ENCODE results near the gene UBN2. TPM values are rescaled to one million over a fixed set of nuclear protein-coding genes. Genes with fewer than 3 reads are reported as not detected.

Gene UBN2
- total RNA-seq, 3 donors from 2014 or later (not counting 1 experiment from before 2014, with no cell fraction given), result 17.6 to 33.2 (median 21.2) TPM

DNA sequence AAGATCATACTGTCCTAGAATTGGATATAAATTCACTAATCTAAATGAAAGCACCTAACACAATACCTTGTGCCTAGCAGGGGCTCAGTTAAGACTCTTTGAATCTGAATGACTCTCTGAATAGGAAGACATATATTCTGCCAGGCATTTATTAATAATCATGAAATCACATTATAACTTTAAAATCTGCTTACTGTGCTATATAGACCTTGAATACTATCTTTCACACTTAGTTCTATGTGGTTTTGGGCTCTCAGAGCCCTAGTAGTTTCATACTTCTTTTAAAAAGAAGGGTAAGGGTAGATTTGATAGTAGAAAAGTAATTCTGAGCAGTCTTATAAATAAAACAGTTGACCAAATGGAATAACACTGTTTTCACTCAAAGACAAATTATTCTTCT is 10.2 kb downstream of the UBN2 start:
- Histone ChIP-seq H3K4me3 (ENCODE audit: low read length) (no peak overlapping the region), H3K4me1 (ENCODE audit: control insufficient read depth, insufficient read depth, low read length) (no peaks in the 10 kb centered on the region), H3K9me3 (ENCODE audit: control insufficient read depth, insufficient read depth, low read length) (no peaks in the 10 kb centered on the region), H3K36me3 (ENCODE audit: control insufficient read depth, insufficient read depth, low read length) (peaks cover 44% of the 10 kb centered on the region), H3K27me3 (ENCODE audit: control insufficient read depth, insufficient read depth, low read length) (no peaks in the 10 kb centered on the region), H3K27ac (ENCODE audit: low read length) (no peak overlapping the region)
- no peak overlapping the region for H3K27ac Mint-ChIP-seq
- no peaks in the 10 kb centered on the region for H3K9me3 Mint-ChIP-seq
- TF ChIP-seq, protein P1, sequence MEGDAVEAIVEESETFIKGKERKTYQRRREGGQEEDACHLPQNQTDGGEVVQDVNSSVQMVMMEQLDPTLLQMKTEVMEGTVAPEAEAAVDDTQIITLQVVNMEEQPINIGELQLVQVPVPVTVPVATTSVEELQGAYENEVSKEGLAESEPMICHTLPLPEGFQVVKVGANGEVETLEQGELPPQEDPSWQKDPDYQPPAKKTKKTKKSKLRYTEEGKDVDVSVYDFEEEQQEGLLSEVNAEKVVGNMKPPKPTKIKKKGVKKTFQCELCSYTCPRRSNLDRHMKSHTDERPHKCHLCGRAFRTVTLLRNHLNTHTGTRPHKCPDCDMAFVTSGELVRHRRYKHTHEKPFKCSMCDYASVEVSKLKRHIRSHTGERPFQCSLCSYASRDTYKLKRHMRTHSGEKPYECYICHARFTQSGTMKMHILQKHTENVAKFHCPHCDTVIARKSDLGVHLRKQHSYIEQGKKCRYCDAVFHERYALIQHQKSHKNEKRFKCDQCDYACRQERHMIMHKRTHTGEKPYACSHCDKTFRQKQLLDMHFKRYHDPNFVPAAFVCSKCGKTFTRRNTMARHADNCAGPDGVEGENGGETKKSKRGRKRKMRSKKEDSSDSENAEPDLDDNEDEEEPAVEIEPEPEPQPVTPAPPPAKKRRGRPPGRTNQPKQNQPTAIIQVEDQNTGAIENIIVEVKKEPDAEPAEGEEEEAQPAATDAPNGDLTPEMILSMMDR (IDR thresholded peaks at IDR 0.05), result no peak
- no peak for DNase-seq
- H3K36me3 Mint-ChIP-seq, result peaks cover 15% of the 10 kb centered on the region
- peaks cover 4 to 5% of the 10 kb centered on the region in 2 donors for H3K4me1 Mint-ChIP-seq
- peaks cover 4 to 7% of the 10 kb centered on the region in 2 donors for H3K27me3 Mint-ChIP-seq (ENCODE audit: low read depth in 2 of 2)
- intact Hi-C loops (cut with micrococcal nuclease), result no loop called here
- no peak overlapping the region for H3K4me3 Mint-ChIP-seq
- ATAC-seq, result no peak

- ATAC-seq (no peak), DNase-seq (no peak)
- Mint-ChIP-seq H3K27me3 (ENCODE audit: low read depth in 2 of 2) (peaks cover 4 to 7% of the 10 kb centered on the region in 2 donors), H3K36me3 (peaks cover 10% of the 10 kb centered on the region), H3K4me1 (peaks cover 4 to 5% of the 10 kb centered on the region in 2 donors), H3K27ac (no peak overlapping the region), H3K9me3 (no peaks in the 10 kb centered on the region), H3K4me3 (no peak overlapping the region)
- WGBS (ENCODE audit: insufficient coverage), result 56% methylated on average over 1 of the region's 1 CpG
- H3K9me3 ChIP-seq (ENCODE audit: control insufficient read depth, insufficient read depth, low read length), result no peaks in the 10 kb centered on the region
- no peaks in the 10 kb centered on the region for H3K4me1 ChIP-seq (ENCODE audit: control insufficient read depth, insufficient read depth, low read length)
- no peaks in the 10 kb centered on the region for H3K27me3 ChIP-seq (ENCODE audit: control insufficient read depth, insufficient read depth, low read length)
- intact Hi-C loops (cut with micrococcal nuclease), result no loop called here
- H3K36me3 ChIP-seq (ENCODE audit: control insufficient read depth, insufficient read depth, low read length), result peaks cover 45% of the 10 kb centered on the region
- TF ChIP-seq, protein P1 (IDR thresholded peaks at IDR 0.05), result no peak
- no peak overlapping the region for H3K4me3 ChIP-seq (ENCODE audit: low read length)
- no peak overlapping the region for H3K27ac ChIP-seq (ENCODE audit: low read length)
Measured at GRCh38 chr7:139242741-139243281, 11.8 kb downstream of the UBN2 start.

DNA sequence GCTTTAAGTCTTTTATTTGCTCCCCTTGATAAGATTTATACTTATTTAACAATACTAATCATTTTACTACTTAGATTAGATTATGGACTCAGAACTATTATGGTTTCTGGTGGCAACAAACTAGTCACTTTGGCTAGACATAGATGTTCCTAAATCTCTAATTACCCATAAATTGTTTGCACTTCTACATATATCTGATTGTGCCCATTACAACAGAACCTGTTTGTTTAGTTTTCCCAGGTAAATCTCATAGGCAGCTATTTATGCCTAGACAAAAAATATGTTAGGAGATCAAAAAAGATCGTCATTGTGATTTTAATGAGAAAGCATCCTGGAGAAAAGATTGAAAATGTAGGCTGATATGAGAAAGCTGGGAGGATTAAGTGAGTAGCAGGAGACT is 14.4 kb downstream of the UBN2 start:
- 96% methylated on average over 1 of the region's 1 CpG for WGBS (ENCODE audit: insufficient coverage)
- Mint-ChIP-seq H3K9me3 (no peaks in the 10 kb centered on the region), H3K36me3 (peaks cover 9% of the 10 kb centered on the region), H3K4me3 (no peak overlapping the region), H3K27me3 (ENCODE audit: low read depth in 2 of 2) (peaks cover 7% of the 10 kb centered on the region in 2 donors), H3K4me1 (peaks cover 4 to 5% of the 10 kb centered on the region in 2 donors), H3K27ac (no peak overlapping the region)
- Histone ChIP-seq H3K9me3 (ENCODE audit: control insufficient read depth, insufficient read depth, low read length) (no peaks in the 10 kb centered on the region), H3K36me3 (ENCODE audit: control insufficient read depth, insufficient read depth, low read length) (peaks cover 48% of the 10 kb centered on the region), H3K4me1 (ENCODE audit: control insufficient read depth, insufficient read depth, low read length) (no peaks in the 10 kb centered on the region), H3K27me3 (ENCODE audit: control insufficient read depth, insufficient read depth, low read length) (no peaks in the 10 kb centered on the region), H3K27ac (ENCODE audit: low read length) (no peak overlapping the region), H3K4me3 (ENCODE audit: low read length) (no peak overlapping the region)
- ATAC-seq (no peak), DNase-seq (no peak)
- intact Hi-C loops (cut with micrococcal nuclease), result no loop called here
- TF ChIP-seq, protein P1 (IDR thresholded peaks at IDR 0.05), result no peak

GRCh38 chr7:139246494-139246893 is 15.5 kb downstream of the UBN2 start:
- DNase-seq, result no peak
- over 99% methylated on average over 5 of the region's 5 CpGs for WGBS (ENCODE audit: insufficient coverage)
- peaks cover 9% of the 10 kb centered on the region for H3K36me3 Mint-ChIP-seq
- H3K9me3 ChIP-seq (ENCODE audit: control insufficient read depth, insufficient read depth, low read length), result no peaks in the 10 kb centered on the region
- ATAC-seq, result no peak
- peaks cover 7% of the 10 kb centered on the region in 2 donors for H3K27me3 Mint-ChIP-seq (ENCODE audit: low read depth in 2 of 2)
- H3K9me3 Mint-ChIP-seq, result no peaks in the 10 kb centered on the region
- no peak overlapping the region for H3K27ac Mint-ChIP-seq
- no peak overlapping the region for H3K27ac ChIP-seq (ENCODE audit: low read length)
- no peaks in the 10 kb centered on the region for H3K4me1 ChIP-seq (ENCODE audit: control insufficient read depth, insufficient read depth, low read length)
- H3K4me3 ChIP-seq (ENCODE audit: low read length), result no peak overlapping the region
- intact Hi-C loops (cut with micrococcal nuclease), result no loop called here
- H3K4me3 Mint-ChIP-seq, result no peak overlapping the region
- peaks cover 4 to 5% of the 10 kb centered on the region in 2 donors for H3K4me1 Mint-ChIP-seq
- TF ChIP-seq, protein P1 (IDR thresholded peaks at IDR 0.05), result no peak
- H3K36me3 ChIP-seq (ENCODE audit: control insufficient read depth, insufficient read depth, low read length), result peaks cover 42% of the 10 kb centered on the region
- no peaks in the 10 kb centered on the region for H3K27me3 ChIP-seq (ENCODE audit: control insufficient read depth, insufficient read depth, low read length)
